Nephron progenitor cell (in vitro differentiated cells): ENCODE measurements around the gene ZNF467.

Experiments used
- DNase-seq: peaks from one replicate; pipeline ENCODE4 v3.0.0; 2021
- H3K27ac Mint-ChIP-seq: 2 replicates; pipeline ENCODE4 v1.8.0; 2021; ENCODE audit warnings: mild to moderate bottlenecking, moderate library complexity, mixed read lengths
- H3K27me3 Mint-ChIP-seq: 2 replicates; pipeline ENCODE4 v1.8.0; 2021; ENCODE audit warnings: mild to moderate bottlenecking, low read depth, mixed read lengths; ENCODE audit not compliant: poor library complexity
- H3K36me3 Mint-ChIP-seq: 2 replicates; pipeline ENCODE4 v1.8.0; 2021; ENCODE audit warnings: low read depth, mixed read lengths
- H3K4me1 Mint-ChIP-seq: 2 replicates; pipeline ENCODE4 v1.8.0; 2021; ENCODE audit warnings: mixed read lengths
- H3K4me3 Mint-ChIP-seq: 2 replicates; pipeline ENCODE4 v1.8.0; 2021; ENCODE audit warnings: mild to moderate bottlenecking, moderate library complexity, mixed read lengths
- H3K9me3 Mint-ChIP-seq: 2 replicates; pipeline ENCODE4 v1.8.0; 2021; ENCODE audit warnings: mild to moderate bottlenecking, moderate library complexity, mixed read lengths
- CTCF ChIP-seq: fragments of 200-600 bp; sonication (generic); IDR thresholded peaks from 2 replicates; pipeline ENCODE4 v1.5.0; 2021; ENCODE audit warnings: antibody characterized with exemption

The ZNF467 gene

GRCh38 chr7:149752646-149753045, 20.7 kb downstream of the ZNF467 start:
- H3K27ac Mint-ChIP-seq = no peak overlapping the region
- peaks cover 22% of the 10 kb centered on the region for H3K9me3 Mint-ChIP-seq
- peaks cover 58% of the 10 kb centered on the region for H3K4me1 Mint-ChIP-seq
- H3K36me3 Mint-ChIP-seq = peaks cover 6% of the 10 kb centered on the region
- peaks cover 21% of the 10 kb centered on the region for H3K27me3 Mint-ChIP-seq
- DNase-seq = no peak
- TF ChIP-seq CTCF = no peak
- no peak overlapping the region for H3K4me3 Mint-ChIP-seq

GRCh38 chr7:149751043-149751775, 22.2 kb downstream of the ZNF467 start:
- Mint-ChIP-seq H3K27me3 (peaks cover 21% of the 10 kb centered on the region), H3K27ac (peak overlapping the region; percentile 32), H3K4me1 (peaks cover 58% of the 10 kb centered on the region), H3K36me3 (peaks cover 6% of the 10 kb centered on the region), H3K4me3 (no peak overlapping the region), H3K9me3 (peaks cover 17% of the 10 kb centered on the region)
- no peak for DNase-seq
- TF ChIP-seq CTCF = no peak

GRCh38 chr7:149750122-149750845, 23.1 kb downstream of the ZNF467 start:
- TF ChIP-seq CTCF = no peak
- H3K27me3 Mint-ChIP-seq = peaks cover 21% of the 10 kb centered on the region
- peaks cover 6% of the 10 kb centered on the region for H3K36me3 Mint-ChIP-seq
- peak overlapping the region; percentile 73 for H3K27ac Mint-ChIP-seq
- no peak for DNase-seq
- peaks cover 17% of the 10 kb centered on the region for H3K9me3 Mint-ChIP-seq
- peaks cover 51% of the 10 kb centered on the region for H3K4me1 Mint-ChIP-seq
- no peak overlapping the region for H3K4me3 Mint-ChIP-seq

GRCh38 chr7:149748076-149748874, 25.1 kb downstream of the ZNF467 start:
- no peak overlapping the region for H3K4me3 Mint-ChIP-seq
- TF ChIP-seq CTCF = no peak
- peaks cover 40% of the 10 kb centered on the region for H3K27me3 Mint-ChIP-seq
- peaks cover 17% of the 10 kb centered on the region for H3K9me3 Mint-ChIP-seq
- H3K27ac Mint-ChIP-seq = no peak overlapping the region
- H3K36me3 Mint-ChIP-seq = peaks cover 6% of the 10 kb centered on the region
- no peak for DNase-seq
- H3K4me1 Mint-ChIP-seq = peaks cover 35% of the 10 kb centered on the region

GRCh38 chr7:149743476-149744255, 29.7 kb downstream of the ZNF467 start:
- peaks cover 15% of the 10 kb centered on the region for H3K4me1 Mint-ChIP-seq
- peaks cover 54% of the 10 kb centered on the region for H3K27me3 Mint-ChIP-seq
- no peaks in the 10 kb centered on the region for H3K36me3 Mint-ChIP-seq
- H3K27ac Mint-ChIP-seq = no peak overlapping the region
- TF ChIP-seq CTCF = no peak
- H3K9me3 Mint-ChIP-seq = peaks cover 5% of the 10 kb centered on the region
- DNase-seq = no peak
- H3K4me3 Mint-ChIP-seq = no peak overlapping the region
